ENCODE data around the gene SWAP70.

SWAP70 gene

GRCh38 chr11:9765320-9766101 is 101.6 kb downstream of the SWAP70 start:
- TF ChIP-seq CTCF (IDR thresholded peaks at IDR 0.05; ENCODE audit: low read depth, low read length): no peak
- DNase-seq (ENCODE audit: extremely low read depth, low read depth): no peak

- no peak for TF ChIP-seq CTCF (IDR thresholded peaks at IDR 0.05; ENCODE audit: low read depth, low read length)
- DNase-seq (ENCODE audit: extremely low read depth, low read depth): no peak
Observed at GRCh38 chr11:9769621-9770020, 105.7 kb downstream of the SWAP70 start.

DNA sequence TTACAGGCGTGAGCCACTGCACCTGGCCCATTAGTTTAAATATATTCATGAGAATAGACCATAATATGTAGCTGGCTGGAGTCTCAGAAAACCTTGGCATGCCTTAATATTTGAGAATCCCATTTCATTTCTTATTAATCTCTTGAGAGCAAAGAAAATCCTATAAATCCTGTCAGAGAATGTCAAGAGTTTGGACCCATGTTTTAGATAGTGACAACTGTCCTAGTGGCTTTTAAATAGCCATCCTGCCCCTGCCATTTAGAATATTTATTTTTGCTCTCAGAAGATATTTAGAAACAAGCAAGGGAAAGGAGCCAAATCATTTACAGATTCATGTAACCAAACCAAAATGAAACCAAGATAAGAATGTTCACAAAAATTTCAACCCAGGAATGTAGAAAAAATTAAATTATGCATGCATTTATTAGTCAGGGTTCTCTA is 107.2 kb downstream of the SWAP70 start:
- TF ChIP-seq CTCF (IDR thresholded peaks at IDR 0.05; ENCODE audit: low read depth, low read length): no peak
- no peak for DNase-seq (ENCODE audit: extremely low read depth, low read depth)

- no peak for DNase-seq (ENCODE audit: extremely low read depth, low read depth)
- no peak for TF ChIP-seq CTCF (IDR thresholded peaks at IDR 0.05; ENCODE audit: low read depth, low read length)
Observed at GRCh38 chr11:9772218-9772617, 108.3 kb downstream of the SWAP70 start.

- no peak for DNase-seq (ENCODE audit: extremely low read depth, low read depth)
- no peak for TF ChIP-seq CTCF (IDR thresholded peaks at IDR 0.05; ENCODE audit: low read depth, low read length)
Observed at GRCh38 chr11:9773524-9773923, 109.6 kb downstream of the SWAP70 start.

GRCh38 chr11:9774109-9774508 is 110.2 kb downstream of the SWAP70 start:
- no peak for TF ChIP-seq CTCF (IDR thresholded peaks at IDR 0.05; ENCODE audit: low read depth, low read length)
- DNase-seq (ENCODE audit: extremely low read depth, low read depth): no peak

DNA sequence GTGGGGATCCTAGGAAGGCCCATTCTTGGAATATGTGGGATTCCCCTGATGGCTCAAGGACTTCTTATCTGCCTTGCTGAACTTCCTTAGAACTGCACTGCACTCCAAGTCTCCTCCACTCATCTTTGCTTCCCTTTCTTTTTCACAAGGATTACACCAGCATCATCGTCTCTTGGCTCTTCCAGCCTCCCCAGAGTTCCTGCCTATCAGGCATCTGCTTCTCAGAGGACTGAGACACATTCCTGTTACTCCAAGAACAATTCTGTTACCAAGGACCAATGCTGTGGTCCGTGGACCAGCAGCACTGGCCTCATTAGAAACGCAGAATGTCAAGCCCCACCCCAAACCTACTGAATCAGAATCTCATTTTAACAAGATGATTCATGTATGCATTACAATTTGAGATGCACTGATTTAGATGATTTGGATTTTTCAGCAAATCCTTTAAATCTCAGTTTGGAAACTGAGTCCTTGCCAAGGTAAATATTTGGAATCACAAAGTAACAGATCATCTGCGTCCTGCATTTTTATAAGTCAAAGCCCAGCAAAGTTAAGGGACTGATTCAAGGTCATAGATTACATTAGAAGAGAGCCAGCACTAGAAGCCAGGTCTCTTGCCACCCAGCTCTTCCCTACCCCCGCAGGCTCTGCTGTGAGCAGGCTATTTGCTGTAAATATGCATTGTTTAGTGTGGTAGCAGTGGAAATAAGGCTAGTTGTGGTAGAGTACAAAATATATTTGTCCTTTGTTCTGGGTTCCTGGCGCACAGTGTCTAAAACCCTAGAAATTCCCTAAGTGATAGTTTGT is 110.9 kb downstream of the SWAP70 start:
- peak; percentile 92 for DNase-seq (ENCODE audit: extremely low read depth, low read depth)
- no peak for TF ChIP-seq CTCF (IDR thresholded peaks at IDR 0.05; ENCODE audit: low read depth, low read length)

All from AG09319 (cell line).